K562 (cell line): Measurements from ENCODE around the gene LSR. TPM values are rescaled to one million over a fixed set of nuclear protein-coding genes. Genes with fewer than 3 reads are reported as not detected.
A peak's percentile ranks its signal among the peaks of the same experiment; 100 is the strongest.

Source experiments
- ATAC-seq: fragments of 200-7000 bp; cut with Tn5 transposase; 3 replicates; pipeline ENCODE4 v1.9.1; 2020; ENCODE audit warnings: moderate library complexity
- BruUV-seq: library from RNA; stranded (reverse); fragments of 400-500 nt; replicated peaks from 2 replicates; lab custom pipeline; 2021; lab: Mats Ljungman, UMichigan
- CTCF ChIA-PET: fragments of 300-600 bp; formaldehyde crosslinking; extraction: SDS; loops from one replicate; lab custom pipeline; 2021; ENCODE audit warnings: low intra/inter-chr PET ratio; lab: Yijun Ruan, JAX
- POLR2A ChIA-PET: fragments of 300-600, 350-650 bp; sonication (Branson Sonifier 250); formaldehyde crosslinking; extraction: SDS; loops from one replicate; lab custom pipeline; 2021; ENCODE audit warnings: antibody characterized with exemption, inconsistent platforms; lab: Yijun Ruan, JAX
- DNase-seq, 4 experiments: peaks; one replicate each; pipeline versions ENCODE4 v3.0.0 to v3.0.0-alpha.2; 2011 to 2018; ENCODE audit warnings: low spot score in 3 of 4, mixed read lengths in 3 of 4; ENCODE audit errors: extremely low read depth in 1 of 4
- FAIRE-seq: peaks from 2 replicates; lab custom pipeline; 2011; peaks lifted over from hg19 to GRCh38; lab: Jason Lieb, UNC
- H2AFZ ChIP-seq: 2 replicates; pipeline ENCODE4 v1.6.0; 2011; ENCODE audit warnings: low read depth, low read length, control low read depth, inconsistent platforms
- H3K27ac ChIP-seq: fragments of 200-600 bp; 3 replicates; pipeline ENCODE4 v1.8.0; 2011; ENCODE audit warnings: low read depth, mild to moderate bottlenecking, control low read depth, inconsistent platforms, low read length, moderate library complexity, mixed read lengths; ENCODE audit errors: extremely low read depth
- H3K27me3 ChIP-seq, 2 experiments: fragments of 300-600 bp in 1 of 2; 2 replicates in 1 of 2; 3 replicates in 1 of 2; pipeline versions ENCODE4 v1.6.0 to v1.8.0; 2011; ENCODE audit warnings: inconsistent platforms in 2 of 2, low read length in 2 of 2, mild to moderate bottlenecking in 1 of 2, mixed read lengths in 1 of 2, moderate library complexity in 1 of 2; ENCODE audit not compliant: control insufficient read depth in 2 of 2, insufficient read depth in 2 of 2
- H3K36me3 ChIP-seq: fragments of 300-600 bp; 3 replicates; pipeline ENCODE4 v1.8.0; 2011; ENCODE audit warnings: mild to moderate bottlenecking, low read length, inconsistent platforms; ENCODE audit not compliant: control insufficient read depth, insufficient read depth
- H3K4me1 ChIP-seq, 2 experiments: fragments of 200-600 bp in 1 of 2; replicated peaks in 1 of 2; 2 replicates in 1 of 2; 3 replicates in 1 of 2; pipeline versions ENCODE4 v1.5.1 to v1.8.0; 2011; ENCODE audit warnings: inconsistent platforms in 2 of 2, low read length in 2 of 2, mild to moderate bottlenecking in 1 of 2, mixed read lengths in 1 of 2, moderate library complexity in 1 of 2; ENCODE audit not compliant: control insufficient read depth in 2 of 2, insufficient read depth in 2 of 2
- H3K4me2 ChIP-seq: 2 replicates; pipeline ENCODE4 v1.6.1; 2011; ENCODE audit warnings: low read length, control low read depth, inconsistent platforms, mixed read lengths; ENCODE audit not compliant: insufficient read depth
- H3K4me3 ChIP-seq: fragments of 200-600 bp; sonication (generic), shearing (Covaris generic); 2 replicates; pipeline ENCODE4 v1.5.1; 2016; ENCODE audit warnings: control low read depth, inconsistent platforms
- H3K79me2 ChIP-seq: fragments of 200-600 bp; 3 replicates; pipeline ENCODE4 v1.8.0; 2011; ENCODE audit warnings: low read length, inconsistent platforms; ENCODE audit not compliant: control insufficient read depth, insufficient read depth
- H3K9ac ChIP-seq, 2 experiments: 2 replicates each; pipeline versions ENCODE4 v1.6.0 to v1.6.1; 2011; ENCODE audit warnings: low read depth in 2 of 2, low read length in 2 of 2, control low read depth in 1 of 2, inconsistent platforms in 1 of 2, mild to moderate bottlenecking in 1 of 2, mixed read lengths in 1 of 2; ENCODE audit not compliant: insufficient read depth in 1 of 2
- H3K9me1 ChIP-seq: one replicate; pipeline ENCODE4 v1.6.0; 2011; ENCODE audit warnings: inconsistent platforms, mild to moderate bottlenecking, low read length, moderate library complexity; ENCODE audit not compliant: control insufficient read depth, insufficient read depth
- H3K9me3 ChIP-seq: replicated peaks from 2 replicates; pipeline ENCODE4 v1.5.1; 2011; ENCODE audit warnings: low read depth, low read length, inconsistent platforms; ENCODE audit not compliant: control insufficient read depth, insufficient read depth
- H4K20me1 ChIP-seq: replicated peaks from 2 replicates; pipeline ENCODE4 v1.6.1; 2011; ENCODE audit warnings: low read length, inconsistent platforms, mixed read lengths; ENCODE audit not compliant: control insufficient read depth, insufficient read depth
- BRD4 ChIP-seq: fragments of 200-600 bp; sonication (generic); IDR thresholded peaks from 2 replicates; pipeline ENCODE4 v1.6.1; 2017; ENCODE audit warnings: inconsistent platforms
- PKNOX1 ChIP-seq: fragments of 450-650 bp; IDR thresholded peaks from 2 replicates; pipeline ENCODE4 v1.6.1; 2016
- POU5F1 ChIP-seq: fragments of 150-350 bp; IDR thresholded peaks from 2 replicates; pipeline ENCODE4 v1.6.1; 2014; ENCODE audit warnings: borderline replicate concordance, low read length, low read depth, mild to moderate bottlenecking; ENCODE audit not compliant: partially characterized antibody
- RAD21 ChIP-seq, 2 experiments: fragments of 250-450 bp in 1 of 2; fragments of 450-650 bp in 1 of 2; sonication (Bioruptor Pico) in 1 of 2; formaldehyde crosslinking in 1 of 2; IDR thresholded peaks in 1 of 2; conservative IDR thresholded peaks in 1 of 2; 2 replicates each; pipeline versions ENCODE4 v1.4.0 to v1.8.0; 2020 to 2022; ENCODE audit warnings: mild to moderate bottlenecking in 2 of 2, moderate library complexity in 1 of 2
- SNRNP70 ChIP-seq: fragments of 200-400 bp; formaldehyde crosslinking; optimal IDR thresholded peaks from 2 replicates; pipeline ENCODE3; 2017; ENCODE audit warnings: low read depth, low read length
- TARDBP ChIP-seq: fragments of 450-650 bp; IDR thresholded peaks from 2 replicates; pipeline ENCODE4 v1.6.1; 2016
- TFAM ChIP-seq: fragments of 250-450 bp; sonication (Bioruptor Pico); conservative IDR thresholded peaks from 2 replicates; pipeline ENCODE4 v1.5.0; 2021; ENCODE audit warnings: mild to moderate bottlenecking, moderate library complexity
- ZNF584 ChIP-seq: fragments of 200-800 bp; sonication (Bioruptor generic); IDR thresholded peaks from 2 replicates; pipeline ENCODE4 v1.6.1; 2016; ENCODE audit warnings: low read depth, mild to moderate bottlenecking, missing genetic modification characterization, missing compliant biosample characterization
- ZNF717 ChIP-seq: fragments of 250-450 bp; sonication (Bioruptor Pico); IDR thresholded peaks from 2 replicates; pipeline ENCODE4 v1.5.0; 2021
- WGBS: fragments of 100-300 bp; shearing (Covaris generic); methylation state at CpG from one replicate; pipeline ENCODE4 v1.1.6; 2016; ENCODE audit warnings: low coverage, mixed read lengths; ENCODE audit not compliant: insufficient coverage; ENCODE audit errors: missing lambda C conversion rate; 5-methylcytosine and 5-hydroxymethylcytosine counted together
- in situ Hi-C: fragments of 300-500 bp; cut with MboI; formaldehyde crosslinking; loops from 4 replicates; pipeline ENCODE4 v1.15.0; 2018; ENCODE audit warnings: inconsistent platforms, mixed read lengths
- intact Hi-C: fragments of 100-400 bp; cut with micrococcal nuclease; formaldehyde crosslinking; loops from 2 replicates; pipeline ENCODE4 v1.14.2; 2022
- polyA plus RNA-seq, 8 experiments: library from polyadenylated mRNA; depleted of rRNA in 4 of 8; stranded (reverse) in 5 of 8; unstranded in 3 of 8; fragments of >200 nt; fragmentation: Nextera tagmentation in 2 of 8; fragmentation: Illumina TruSeq in 1 of 8; extraction: Ambion mirVana in 2 of 8; extraction: Trizol in 1 of 8; gene quantifications; 2 replicates each; pipeline versions ENCODE4 v1.2.1 to v1.2.3, GENCODE V29; 2011 to 2014; ENCODE audit warnings: inconsistent platforms in 1 of 8, missing spikeins in 1 of 8
- total RNA-seq, 7 experiments: library from RNA; depleted of rRNA in 6 of 7; stranded (reverse); fragments of >200 nt in 6 of 7; fragmentation: Illumina TruSeq in 2 of 7; extraction: Trizol in 2 of 7; gene quantifications; 2 replicates each; pipeline versions ENCODE4 v1.2.1 to v1.2.3, GENCODE V29; 2011 to 2021; ENCODE audit warnings: low replicate concordance in 1 of 7
- TF ChIP-seq, protein P1 (sequence below): fragments of 250-450 bp; sonication (Bioruptor Pico); IDR thresholded peaks from 2 replicates; pipeline ENCODE4 v1.5.0; 2021; ENCODE audit warnings: mild to moderate bottlenecking, borderline replicate concordance

Gene LSR
- total and polyA plus RNA-seq, 9 of the 15 experiments (the other 6 are each of a cell fraction or from before 2014, with no cell fraction given), result 0.44 to 87.9 (median 28.0) TPM

DNA sequence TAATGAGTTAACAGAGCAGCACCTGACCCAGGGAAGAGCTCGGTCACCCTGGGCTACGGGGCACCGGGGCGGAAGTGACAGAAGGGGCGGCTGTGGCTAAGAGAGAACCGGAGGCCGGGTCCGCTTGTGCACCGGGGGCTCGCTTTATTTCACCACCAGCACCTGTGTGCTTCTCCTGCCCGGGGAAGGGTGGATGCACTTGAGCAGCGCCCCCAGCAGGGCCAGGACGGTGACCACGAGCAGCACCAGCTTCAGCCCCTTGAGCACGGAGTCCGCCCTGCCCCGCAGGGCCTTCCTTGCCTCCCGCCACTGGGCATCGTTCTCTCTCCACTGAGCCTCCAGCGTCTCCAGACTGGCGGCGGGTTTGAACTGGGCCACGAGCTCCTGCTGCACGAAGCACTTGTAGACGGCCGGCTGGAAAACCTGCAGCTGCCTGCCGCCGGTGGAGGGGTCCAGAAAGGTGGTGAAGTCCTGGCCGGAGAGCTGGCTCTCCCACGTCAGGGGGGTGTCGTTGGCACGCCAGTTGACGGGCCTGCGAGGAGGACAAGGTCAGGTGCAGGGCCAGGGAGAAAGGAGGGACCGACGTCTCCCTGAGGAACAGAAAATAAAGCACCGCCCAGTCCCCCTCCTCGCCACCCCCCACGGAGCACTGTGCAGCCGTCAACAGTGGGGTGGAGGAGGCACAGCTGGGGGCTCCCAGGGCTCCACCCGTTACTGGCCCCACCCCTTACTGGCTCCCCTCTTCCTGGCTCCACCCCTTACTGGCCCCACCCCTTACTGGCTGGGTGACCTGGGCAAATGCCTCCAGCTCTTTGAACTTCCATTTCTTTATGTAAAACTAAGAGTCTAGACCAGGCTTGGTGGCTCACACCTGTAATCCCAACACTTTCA lies 23.9 kb upstream of the LSR start (continued):
- TF ChIP-seq TFAM (CRISPR knock-in tag), result no peak

GRCh38 chr19:35225951-35226350 lies 22.9 kb upstream of the LSR start:
- no peak for ATAC-seq
- H4K20me1 ChIP-seq, result no peaks in the 10 kb centered on the region
- peak overlapping the region; percentile 8; the same call in 2 of the 3 replicates for H3K27ac ChIP-seq
- no peaks in the 10 kb centered on the region for H3K27me3 ChIP-seq
- no peaks in the 10 kb centered on the region for H3K79me2 ChIP-seq
- no peak for FAIRE-seq
- TF ChIP-seq ZNF717 (CRISPR knock-in tag), result no peak
- TF ChIP-seq BRD4, result no peak
- TF ChIP-seq, protein P1, sequence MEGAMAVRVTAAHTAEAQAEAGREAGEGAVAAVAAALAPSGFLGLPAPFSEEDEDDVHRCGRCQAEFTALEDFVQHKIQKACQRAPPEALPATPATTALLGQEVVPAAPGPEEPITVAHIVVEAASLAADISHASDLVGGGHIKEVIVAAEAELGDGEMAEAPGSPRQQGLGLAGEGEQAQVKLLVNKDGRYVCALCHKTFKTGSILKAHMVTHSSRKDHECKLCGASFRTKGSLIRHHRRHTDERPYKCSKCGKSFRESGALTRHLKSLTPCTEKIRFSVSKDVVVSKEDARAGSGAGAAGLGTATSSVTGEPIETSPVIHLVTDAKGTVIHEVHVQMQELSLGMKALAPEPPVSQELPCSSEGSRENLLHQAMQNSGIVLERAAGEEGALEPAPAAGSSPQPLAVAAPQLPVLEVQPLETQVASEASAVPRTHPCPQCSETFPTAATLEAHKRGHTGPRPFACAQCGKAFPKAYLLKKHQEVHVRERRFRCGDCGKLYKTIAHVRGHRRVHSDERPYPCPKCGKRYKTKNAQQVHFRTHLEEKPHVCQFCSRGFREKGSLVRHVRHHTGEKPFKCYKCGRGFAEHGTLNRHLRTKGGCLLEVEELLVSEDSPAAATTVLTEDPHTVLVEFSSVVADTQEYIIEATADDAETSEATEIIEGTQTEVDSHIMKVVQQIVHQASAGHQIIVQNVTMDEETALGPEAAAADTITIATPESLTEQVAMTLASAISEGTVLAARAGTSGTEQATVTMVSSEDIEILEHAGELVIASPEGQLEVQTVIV (CRISPR knock-in tag), result no peak
- no peak for TF ChIP-seq POU5F1
- TF ChIP-seq PKNOX1, result no peak
- TF ChIP-seq TARDBP, result no peak
- no peak for TF ChIP-seq ZNF584 (CRISPR knock-in tag)
- TF ChIP-seq SNRNP70, result no peak
- no peak for TF ChIP-seq RAD21 (CRISPR knock-in tag; conservative IDR thresholded peaks at IDR 0.05 in 1 of 2, IDR thresholded peaks at IDR 0.05 in 1 of 2)
- H3K9me1 ChIP-seq, result no peaks in the 10 kb centered on the region
- no peaks in the 10 kb centered on the region for H3K36me3 ChIP-seq
- POLR2A ChIA-PET, result interaction anchor here (0.7 to 1.3 kb wide), 2 partner anchors 8 to 22 kb away, joined by 3 to 5 read pairs; no protein-coding TSS in a partner anchor
- H3K9ac ChIP-seq, result peak overlapping the region; percentile 2 to 85; a peak in 1 of 4 replicates
- DNase-seq, result no peak
- H3K4me3 ChIP-seq, result no peak overlapping the region
- no peak overlapping the region for H3K4me2 ChIP-seq
- WGBS, result 89% methylated on average over 6 of the region's 6 CpGs
- CTCF ChIA-PET, result no interaction called here
- peaks cover 17% of the 10 kb centered on the region for H3K9me3 ChIP-seq
- H3K4me1 ChIP-seq, result peaks cover 18 to 32% of the 10 kb centered on the region in 2 experiments
- in situ Hi-C loops, result no loop called here
- peak overlapping the region; percentile 90 for H2AFZ ChIP-seq
- intact Hi-C loops, result no loop called here
- no TSS peak for BruUV-seq
